PFSK-1 (cell line): ENCODE measurements around the gene PHYH.

Experiments
- FOXP2 ChIP-seq: optimal IDR thresholded peaks from 2 replicates; pipeline ENCODE3; 2011; ENCODE audit warnings: borderline replicate concordance, control low read depth, inconsistent platforms; ENCODE audit not compliant: insufficient read depth; ENCODE audit errors: extremely low read length, extremely low read depth
- POLR2AphosphoS5 ChIP-seq: IDR thresholded peaks from 2 replicates; pipeline ENCODE4 v1.6.1; 2012; ENCODE audit warnings: low read depth, mild to moderate bottlenecking, control low read depth, low read length, moderate library complexity
- REST ChIP-seq, 2 experiments: IDR thresholded peaks; 2 replicates each; pipeline versions ENCODE4 v1.6.1 to v1.8.0; 2011 to 2012; ENCODE audit warnings: low read depth in 2 of 2, low read length in 2 of 2, control low read depth in 1 of 2, inconsistent platforms in 1 of 2, mild to moderate bottlenecking in 1 of 2, moderate library complexity in 1 of 2; ENCODE audit not compliant: insufficient read depth in 1 of 2
- SIN3A ChIP-seq: IDR thresholded peaks from 2 replicates; pipeline ENCODE4 v1.6.1; 2012; ENCODE audit warnings: mild to moderate bottlenecking, low read length, moderate library complexity, borderline replicate concordance; ENCODE audit not compliant: insufficient read depth
- TAF1 ChIP-seq: IDR thresholded peaks from 2 replicates; pipeline ENCODE4 v1.6.1; 2012; ENCODE audit warnings: low read length, control low read depth, borderline replicate concordance; ENCODE audit not compliant: insufficient read depth

The PHYH gene

GRCh38 chr10:13291061-13291460 lies 8.8 kb downstream of the PHYH start:
- no peak for TF ChIP-seq FOXP2
- TF ChIP-seq REST (IDR thresholded peaks at IDR 0.05; ENCODE audit: insufficient read depth in 1 of 2, low read depth in 2 of 2, low read length in 2 of 2), result no peak
- TF ChIP-seq TAF1, result no peak
- TF ChIP-seq POLR2AphosphoS5, result no peak

GRCh38 chr10:13284050-13284449 lies 15.8 kb downstream of the PHYH start:
- TF ChIP-seq TAF1 (no peak), REST (IDR thresholded peaks at IDR 0.05; ENCODE audit: insufficient read depth in 1 of 2, low read depth in 2 of 2, low read length in 2 of 2) (no peak), SIN3A (no peak), POLR2AphosphoS5 (no peak)

- no peak for TF ChIP-seq SIN3A
- TF ChIP-seq FOXP2, result no peak
- TF ChIP-seq POLR2AphosphoS5, result no peak
- TF ChIP-seq REST (IDR thresholded peaks at IDR 0.05; ENCODE audit: insufficient read depth in 1 of 2, low read depth in 2 of 2, low read length in 2 of 2), result no peak
- TF ChIP-seq TAF1, result no peak
Measured at GRCh38 chr10:13276749-13277365, 23.0 kb downstream of the PHYH start.

GRCh38 chr10:13272164-13272571 lies 27.7 kb downstream of the PHYH start:
- TF ChIP-seq SIN3A (no peak), TAF1 (no peak), FOXP2 (no peak), REST (IDR thresholded peaks at IDR 0.05; ENCODE audit: insufficient read depth in 1 of 2, low read depth in 2 of 2, low read length in 2 of 2) (no peak), POLR2AphosphoS5 (no peak)
